KBM-7 (cell line): ENCODE results near the gene GPX4.
"Not testable (repeated sequence)": the region's sequence is repeated elsewhere in the genome, so short reads cannot be mapped to it uniquely, and the experiment has no call there.

Experiments used
- DNase-seq: peaks from one replicate; pipeline ENCODE4 v3.0.0-alpha.2; 2015
- in situ Hi-C: fragments of 300-500 bp; cut with MboI; formaldehyde crosslinking; loops from 2 replicates; pipeline ENCODE4 v1.14.3; 2020; ENCODE audit warnings: low sequenced_read_pairs, low pct_unique_long_range_greater_than_20kb, mixed read lengths

GPX4 gene

GRCh38 chr19:1110809-1111640 lies 7.2 kb downstream of the GPX4 start:
- in situ Hi-C loops: no loop called here
- DNase-seq: no peak

DNA sequence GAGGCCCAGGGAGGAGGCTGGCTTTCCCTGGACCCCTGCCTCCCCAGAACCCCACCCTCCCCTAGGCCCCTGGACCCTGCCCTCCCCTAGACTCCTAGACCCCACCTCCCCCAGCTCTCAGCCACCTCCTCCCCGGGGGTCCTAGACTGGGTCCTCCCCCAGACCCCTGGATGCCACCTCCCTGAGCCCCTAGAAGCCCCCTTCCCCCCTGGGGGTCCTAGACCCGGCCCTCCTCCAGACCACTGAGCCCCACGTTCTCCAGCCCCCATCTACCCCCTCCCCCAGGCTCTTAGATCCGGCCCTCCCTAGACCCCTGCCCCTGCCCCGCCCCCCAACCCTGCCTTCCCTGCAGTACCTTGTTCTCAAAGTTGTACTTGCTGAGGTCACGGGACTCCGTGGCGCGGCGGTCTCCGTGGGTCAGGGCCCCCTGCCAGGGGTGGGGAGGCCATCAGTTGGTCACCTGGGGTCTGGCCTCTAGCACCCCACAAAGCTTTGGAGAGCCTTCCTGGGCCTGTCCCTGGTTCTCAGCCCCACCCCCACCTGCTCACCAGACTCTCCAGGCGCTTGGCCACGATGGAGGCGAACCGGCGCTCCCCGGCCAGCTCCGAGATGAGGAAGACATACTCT lies 8.0 kb downstream of the GPX4 start:
- in situ Hi-C loops: no loop called here
- DNase-seq: no peak

DNA sequence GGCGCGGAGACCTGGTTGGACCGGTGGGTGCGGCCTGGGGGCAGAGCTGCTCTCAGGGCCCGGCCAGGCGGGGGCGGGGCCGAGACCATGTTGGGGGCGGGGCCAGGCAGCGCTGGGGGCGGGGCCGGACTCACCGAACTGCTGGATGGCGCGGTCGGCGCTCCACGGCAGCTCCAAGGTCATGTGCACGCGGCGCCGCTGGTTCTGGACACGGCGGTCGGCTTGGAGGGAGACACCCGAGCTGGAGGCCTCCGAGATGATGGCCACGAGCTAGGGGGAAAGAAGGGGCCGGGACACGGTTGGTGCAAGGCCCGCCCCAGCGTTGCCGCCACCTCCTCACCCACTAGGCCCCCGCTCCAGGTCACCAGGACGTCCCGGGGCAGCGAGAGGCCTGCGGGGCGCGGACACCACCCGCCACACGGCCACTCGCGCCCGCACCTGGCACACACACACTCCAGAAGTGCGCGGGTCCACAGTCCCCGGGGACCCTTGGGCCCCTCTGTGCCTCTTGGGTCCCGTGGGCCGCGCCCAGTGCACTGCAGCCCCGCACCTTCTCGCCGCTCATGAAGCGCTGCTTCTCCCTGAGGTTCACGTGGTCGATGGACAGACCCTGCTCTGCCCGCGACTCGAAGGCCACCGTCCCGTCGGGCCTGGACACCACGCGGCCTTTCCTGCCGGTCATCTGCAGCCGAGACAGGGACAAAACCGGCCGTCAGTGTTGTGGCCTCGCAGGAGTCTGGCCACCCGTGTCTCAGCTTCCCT lies 8.7 kb downstream of the GPX4 start:
- no peak for DNase-seq
- in situ Hi-C loops: no loop called here

DNA sequence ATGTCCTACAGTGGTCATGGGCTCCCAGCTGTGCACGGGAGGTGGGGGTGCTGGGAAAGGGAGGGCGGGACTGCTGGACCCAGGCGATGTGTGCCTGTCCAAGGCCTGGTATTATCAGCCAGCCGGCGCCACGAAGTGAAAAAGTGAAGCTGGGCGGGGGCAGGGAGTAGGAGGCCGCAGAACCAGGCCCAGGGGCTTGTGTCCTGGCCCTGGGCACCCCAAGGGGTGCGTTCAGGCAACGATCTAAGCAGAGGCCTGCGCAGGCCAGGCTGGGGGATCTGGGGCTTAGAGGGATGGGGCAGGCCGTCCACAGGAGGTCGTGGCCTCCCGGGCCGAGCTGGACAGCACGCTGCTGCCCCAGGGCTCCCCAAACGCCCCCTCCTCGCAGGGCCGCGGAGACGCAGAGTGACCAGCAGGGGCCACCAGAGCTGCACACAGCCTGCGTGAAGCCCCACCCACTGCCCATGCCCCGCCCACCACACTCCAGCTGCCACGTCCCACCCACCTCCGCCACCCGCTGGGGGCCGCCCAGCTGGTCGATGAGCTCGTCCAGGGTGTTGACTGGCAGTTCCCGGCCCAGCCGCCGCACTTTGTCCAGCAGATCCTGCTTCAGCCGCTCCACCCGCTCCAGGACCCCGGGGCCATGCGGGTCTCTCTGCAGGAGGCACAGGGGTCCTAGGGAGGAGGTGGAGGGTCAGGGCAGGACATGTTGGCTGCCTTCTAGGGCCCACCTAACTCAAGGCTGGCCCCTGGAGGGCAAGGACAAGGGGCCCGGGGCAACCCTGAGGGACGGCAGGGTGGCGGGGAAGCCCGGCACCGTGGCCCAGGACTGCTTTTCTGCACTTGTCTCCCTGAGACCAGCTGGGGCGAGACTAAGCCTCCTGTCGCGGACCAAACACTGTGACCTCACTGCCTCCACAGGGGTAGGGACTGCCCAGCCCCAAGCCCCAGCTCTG lies 9.5 kb downstream of the GPX4 start:
- in situ Hi-C loops: no loop called here
- DNase-seq: peak; percentile 73

DNA sequence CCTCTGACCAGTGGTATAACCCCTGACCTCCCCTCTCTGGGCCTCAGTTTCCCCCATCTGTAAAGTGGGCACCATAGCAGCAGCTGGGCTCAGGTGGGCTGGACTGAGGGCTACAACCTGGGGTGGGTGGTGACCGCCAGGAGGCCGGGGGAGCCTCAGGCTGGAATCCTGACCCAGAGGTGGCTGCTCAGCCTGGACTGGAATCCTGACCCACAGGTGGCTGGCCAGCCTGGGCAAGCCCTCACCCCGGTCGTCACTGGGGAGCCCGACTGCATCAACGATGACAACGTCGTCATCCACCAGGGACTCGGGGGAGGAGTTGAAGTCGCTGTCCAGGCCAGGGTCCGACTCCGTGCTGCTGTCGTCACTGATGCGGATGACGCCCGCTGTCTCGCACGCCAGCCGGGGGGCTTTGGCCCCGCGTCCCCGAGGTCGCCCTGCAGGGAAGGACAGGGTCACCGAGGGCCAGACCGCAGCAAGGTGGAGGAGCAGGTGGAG lies 10.2 kb downstream of the GPX4 start:
- in situ Hi-C loops: no loop called here
- no peak for DNase-seq

- in situ Hi-C loops, DNase-seq: not testable (repeated sequence)
These were observed 10.9 kb downstream of the GPX4 start for GRCh38 chr19:1114728-1115127.

- in situ Hi-C loops: no loop called here
These were observed 12.0 kb downstream of the GPX4 start for GRCh38 chr19:1115646-1116420.

DNA sequence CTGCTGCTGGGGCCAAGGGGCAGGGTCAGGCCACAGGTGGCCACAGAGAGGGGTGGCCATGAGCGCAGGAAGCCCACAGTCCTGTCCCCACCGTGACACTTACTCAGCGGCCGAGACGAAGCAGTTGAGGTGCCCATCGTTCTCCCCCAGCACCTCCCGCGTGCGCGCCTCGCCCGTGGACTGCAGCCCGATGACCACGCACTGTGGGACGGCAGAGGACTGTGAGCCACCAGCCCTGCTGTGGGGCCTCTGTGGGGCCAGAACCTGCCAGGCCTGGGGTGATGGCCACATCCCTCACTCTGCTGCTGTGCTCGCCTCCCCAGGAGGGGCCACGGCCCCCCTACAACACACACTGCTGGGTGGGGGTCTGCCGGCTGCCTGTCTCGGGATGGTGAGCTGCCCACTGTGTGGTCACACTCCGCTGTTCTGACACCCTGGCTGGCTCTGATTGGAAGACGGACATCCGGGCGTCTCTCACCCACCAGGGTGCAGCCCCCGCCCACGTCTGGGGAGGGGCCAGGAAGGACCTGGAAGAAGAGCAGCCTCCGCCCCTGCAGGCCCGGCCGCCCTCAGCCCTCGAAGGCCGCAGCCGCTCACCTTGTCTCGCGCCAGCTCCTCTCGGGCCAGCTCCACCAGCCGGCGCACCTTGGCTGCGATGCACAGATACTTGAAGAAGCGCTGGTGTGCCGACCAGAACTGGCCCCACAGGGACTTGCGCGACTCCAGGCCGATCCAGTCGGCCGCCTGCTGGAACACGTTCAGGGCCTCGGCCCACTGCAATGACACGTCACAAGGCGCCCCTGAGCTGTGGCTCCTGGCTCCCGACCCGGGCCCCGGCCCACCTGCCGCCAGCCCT lies 13.2 kb downstream of the GPX4 start:
- in situ Hi-C loops: no loop called here
- DNase-seq: no peak

More at GRCh38 chr19:1115646-1116420, 12.0 kb downstream of the GPX4 start:
- DNase-seq: no peak

GRCh38 chr19:1117654-1118053 lies 13.9 kb downstream of the GPX4 start:
- DNase-seq: no peak
- in situ Hi-C loops: no loop called here

GRCh38 chr19:1118999-1119398 lies 15.2 kb downstream of the GPX4 start:
- DNase-seq: no peak
- in situ Hi-C loops: no loop called here

DNA sequence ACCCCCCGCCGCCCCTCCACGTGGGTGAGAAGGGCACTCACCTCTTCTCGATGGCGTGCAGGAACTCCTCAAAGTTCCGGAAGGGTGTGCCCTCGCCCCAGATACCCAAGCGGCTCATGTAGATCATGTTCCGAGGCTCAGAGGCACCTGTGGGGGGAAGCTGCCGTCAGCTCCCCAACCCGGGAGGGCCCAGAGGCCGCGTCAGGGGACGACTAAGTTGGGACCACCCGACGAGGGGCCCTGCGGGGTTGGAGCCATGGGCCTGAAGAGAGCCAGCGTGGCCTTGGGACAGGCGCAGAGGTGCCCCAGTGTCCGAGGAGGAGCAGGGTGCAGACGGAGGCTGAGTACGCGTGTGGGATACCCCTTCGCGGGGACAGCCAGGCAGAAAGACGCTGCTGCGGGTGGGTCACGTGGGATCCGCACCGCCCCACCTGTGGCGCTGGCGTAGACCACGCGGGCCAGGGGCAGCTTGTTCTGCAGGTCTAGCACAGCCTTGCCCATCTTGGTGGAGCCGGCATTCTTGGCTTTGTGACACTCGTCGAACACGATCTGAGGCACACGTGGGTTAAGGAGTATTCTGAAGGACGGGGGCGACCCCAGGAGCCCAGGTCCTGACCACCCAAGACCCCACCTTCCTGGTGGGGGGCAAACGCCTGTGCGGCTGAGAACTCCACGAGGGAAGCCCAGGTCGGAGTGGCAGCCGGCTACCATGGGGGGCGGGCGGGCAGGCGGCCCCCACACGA lies 15.9 kb downstream of the GPX4 start:
- in situ Hi-C loops: loop anchor here (10.0 kb wide), 1 partner anchor 65 kb away; no protein-coding TSS in a partner anchor
- no peak for DNase-seq

DNA sequence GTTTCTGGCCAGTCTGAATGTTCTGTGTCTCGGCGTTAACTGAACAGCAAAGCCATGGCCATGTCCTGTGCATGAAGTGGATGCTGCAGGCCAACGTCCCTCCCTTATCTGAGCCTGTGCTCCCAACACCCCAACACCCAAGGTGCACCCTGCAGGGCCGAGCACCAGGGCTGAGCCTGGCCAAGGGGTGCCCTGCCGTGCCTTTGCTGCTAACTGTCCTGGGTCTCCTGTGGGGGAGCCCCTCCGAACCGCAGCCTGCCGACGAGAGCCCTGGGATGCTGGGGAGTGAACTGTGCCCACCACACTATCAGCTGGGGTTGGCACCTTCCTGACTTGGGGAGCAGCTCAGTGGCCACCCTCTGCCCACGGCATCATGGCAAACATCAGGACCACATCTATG lies 17.6 kb downstream of the GPX4 start:
- DNase-seq: no peak
- in situ Hi-C loops: loop anchor here (10.0 kb wide), 1 partner anchor 63 kb away; no protein-coding TSS in a partner anchor

- DNase-seq: no peak
- in situ Hi-C loops: loop anchor here (10.0 kb wide), 1 partner anchor 63 kb away; no protein-coding TSS in a partner anchor
These were observed 18.5 kb downstream of the GPX4 start for GRCh38 chr19:1122021-1122971.

DNA sequence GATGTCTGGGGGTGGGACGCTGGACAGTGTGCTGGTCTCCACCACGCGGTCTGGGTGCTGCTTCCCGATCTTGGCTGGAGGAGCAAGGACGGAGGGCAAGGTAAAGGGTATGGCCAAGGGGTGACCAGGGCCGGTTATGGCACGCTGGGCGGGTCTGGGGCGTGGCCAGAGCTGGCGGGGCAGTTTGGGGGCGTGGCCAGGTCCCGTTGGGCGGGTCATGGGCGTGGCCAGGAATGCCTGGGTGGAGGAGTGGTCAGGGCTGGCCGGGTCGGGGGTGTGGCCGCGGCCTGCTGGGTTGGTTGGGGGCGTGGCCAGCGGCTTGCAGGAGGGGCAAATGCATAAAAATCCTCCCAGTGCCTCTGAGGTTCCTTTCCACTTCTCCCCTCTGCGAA lies 19.2 kb downstream of the GPX4 start:
- in situ Hi-C loops: loop anchor here (10.0 kb wide), 1 partner anchor 62 kb away; no protein-coding TSS in a partner anchor
- DNase-seq: peak; percentile 55

- in situ Hi-C loops: loop anchor here (10.0 kb wide), 1 partner anchor 61 kb away; no protein-coding TSS in a partner anchor
These were observed 19.6 kb downstream of the GPX4 start for GRCh38 chr19:1123381-1123780.

More at GRCh38 chr19:1123381-1123780, 19.6 kb downstream of the GPX4 start:
- no peak for DNase-seq
